ENCODE measurements around the gene ZMIZ1. TPM values are rescaled to one million over a fixed set of nuclear protein-coding genes. Genes with fewer than 3 reads are reported as not detected.

Gene ZMIZ1
- total RNA-seq, 1 donor from 2014 or later = 173 TPM

GRCh38 chr10:79229071-79229541 is 160.3 kb downstream of the ZMIZ1 start:
- no peak overlapping the region for H3K4me3 Mint-ChIP-seq
- no peak for DNase-seq (ENCODE audit: low spot score in 2 of 2, unreplicated experiment in 2 of 2)
- H3K27ac Mint-ChIP-seq = peak overlapping the region; percentile 80
- H3K4me1 Mint-ChIP-seq = peaks cover 19% of the 10 kb centered on the region
- TF ChIP-seq CTCF (IDR thresholded peaks at IDR 0.05; ENCODE audit: unreplicated experiment) = no peak
- H3K27me3 Mint-ChIP-seq (ENCODE audit: low read depth) = no peaks in the 10 kb centered on the region
- no peaks in the 10 kb centered on the region for H3K9me3 Mint-ChIP-seq
- peaks cover 27% of the 10 kb centered on the region for H3K36me3 Mint-ChIP-seq

- peaks cover 17% of the 10 kb centered on the region for H3K4me1 Mint-ChIP-seq
- H3K27me3 Mint-ChIP-seq (ENCODE audit: low read depth) = no peaks in the 10 kb centered on the region
- DNase-seq (ENCODE audit: low spot score in 2 of 2, unreplicated experiment in 2 of 2) = no peak
- H3K9me3 Mint-ChIP-seq = no peaks in the 10 kb centered on the region
- peak overlapping the region; percentile 59 for H3K4me3 Mint-ChIP-seq
- peaks cover 25% of the 10 kb centered on the region for H3K36me3 Mint-ChIP-seq
- H3K27ac Mint-ChIP-seq = peak overlapping the region; percentile 97
- TF ChIP-seq CTCF (IDR thresholded peaks at IDR 0.05; ENCODE audit: unreplicated experiment) = no peak
Measured at GRCh38 chr10:79229830-79230327, 161.1 kb downstream of the ZMIZ1 start.

- peak overlapping the region; percentile 97 for H3K27ac Mint-ChIP-seq
- H3K4me1 Mint-ChIP-seq = peaks cover 18% of the 10 kb centered on the region
- no peaks in the 10 kb centered on the region for H3K9me3 Mint-ChIP-seq
- H3K27me3 Mint-ChIP-seq (ENCODE audit: low read depth) = no peaks in the 10 kb centered on the region
- no peak for TF ChIP-seq CTCF (IDR thresholded peaks at IDR 0.05; ENCODE audit: unreplicated experiment)
- H3K4me3 Mint-ChIP-seq = peak overlapping the region; percentile 59
- no peak for DNase-seq (ENCODE audit: low spot score in 2 of 2, unreplicated experiment in 2 of 2)
- H3K36me3 Mint-ChIP-seq = peaks cover 27% of the 10 kb centered on the region
Measured at GRCh38 chr10:79230328-79230830, 161.6 kb downstream of the ZMIZ1 start.

- no peak for DNase-seq (ENCODE audit: low spot score in 2 of 2, unreplicated experiment in 2 of 2)
- Mint-ChIP-seq H3K4me3 (no peak overlapping the region), H3K27me3 (ENCODE audit: low read depth) (no peaks in the 10 kb centered on the region), H3K9me3 (no peaks in the 10 kb centered on the region), H3K27ac (peak overlapping the region; percentile 97), H3K36me3 (peaks cover 29% of the 10 kb centered on the region), H3K4me1 (peaks cover 20% of the 10 kb centered on the region)
- TF ChIP-seq CTCF (IDR thresholded peaks at IDR 0.05; ENCODE audit: unreplicated experiment) = no peak
Measured at GRCh38 chr10:79230850-79231249, 162.1 kb downstream of the ZMIZ1 start.

GRCh38 chr10:79231908-79232307 is 163.1 kb downstream of the ZMIZ1 start:
- no peaks in the 10 kb centered on the region for H3K27me3 Mint-ChIP-seq (ENCODE audit: low read depth)
- peaks cover 25% of the 10 kb centered on the region for H3K4me1 Mint-ChIP-seq
- no peaks in the 10 kb centered on the region for H3K9me3 Mint-ChIP-seq
- peaks cover 25% of the 10 kb centered on the region for H3K36me3 Mint-ChIP-seq
- DNase-seq (ENCODE audit: low spot score in 2 of 2, unreplicated experiment in 2 of 2) = no peak
- no peak overlapping the region for H3K27ac Mint-ChIP-seq
- no peak for TF ChIP-seq CTCF (IDR thresholded peaks at IDR 0.05; ENCODE audit: unreplicated experiment)
- H3K4me3 Mint-ChIP-seq = no peak overlapping the region

Data from mesothelial cell of epicardium (in vitro differentiated cells).